ENCODE data around the gene FBF1.

DNA sequence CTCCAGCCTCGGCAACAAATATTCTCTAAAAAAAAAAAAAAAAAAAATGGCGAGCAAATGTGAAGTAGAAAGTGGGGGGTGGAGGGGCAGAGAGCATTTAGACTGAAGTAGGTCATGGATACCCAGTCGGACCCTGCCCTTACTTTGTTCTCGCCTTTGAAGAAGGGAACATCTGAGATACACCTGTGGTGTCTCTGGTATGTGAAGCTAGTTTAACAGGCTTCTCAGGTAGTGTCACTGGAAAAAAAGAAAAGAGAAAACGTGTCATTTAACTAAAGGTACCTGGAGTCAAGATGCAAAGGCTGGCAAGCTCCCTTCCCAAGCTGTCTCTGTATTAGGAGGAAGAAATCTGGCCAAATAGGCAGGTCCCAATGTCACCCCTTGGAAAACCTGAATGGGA, 8.0 kb downstream of the FBF1 start:
- TF ChIP-seq CTCF (IDR thresholded peaks at IDR 0.05) (no peak), POLR2A (IDR thresholded peaks at IDR 0.05) (no peak)
